NCI-H1436 treated with DMSO at 0.1 percent for 48 hours (cell line): Measurements from ENCODE around the gene PREX1.
"Not testable (repeated sequence)": the region's sequence is repeated elsewhere in the genome, so short reads cannot be mapped to it uniquely, and the experiment has no call there.

ENCODE experiments used
- DNase-seq: peaks from one replicate; lab custom pipeline; 2025; lab: John Stamatoyannopoulos, UW

PREX1 gene, protein sequence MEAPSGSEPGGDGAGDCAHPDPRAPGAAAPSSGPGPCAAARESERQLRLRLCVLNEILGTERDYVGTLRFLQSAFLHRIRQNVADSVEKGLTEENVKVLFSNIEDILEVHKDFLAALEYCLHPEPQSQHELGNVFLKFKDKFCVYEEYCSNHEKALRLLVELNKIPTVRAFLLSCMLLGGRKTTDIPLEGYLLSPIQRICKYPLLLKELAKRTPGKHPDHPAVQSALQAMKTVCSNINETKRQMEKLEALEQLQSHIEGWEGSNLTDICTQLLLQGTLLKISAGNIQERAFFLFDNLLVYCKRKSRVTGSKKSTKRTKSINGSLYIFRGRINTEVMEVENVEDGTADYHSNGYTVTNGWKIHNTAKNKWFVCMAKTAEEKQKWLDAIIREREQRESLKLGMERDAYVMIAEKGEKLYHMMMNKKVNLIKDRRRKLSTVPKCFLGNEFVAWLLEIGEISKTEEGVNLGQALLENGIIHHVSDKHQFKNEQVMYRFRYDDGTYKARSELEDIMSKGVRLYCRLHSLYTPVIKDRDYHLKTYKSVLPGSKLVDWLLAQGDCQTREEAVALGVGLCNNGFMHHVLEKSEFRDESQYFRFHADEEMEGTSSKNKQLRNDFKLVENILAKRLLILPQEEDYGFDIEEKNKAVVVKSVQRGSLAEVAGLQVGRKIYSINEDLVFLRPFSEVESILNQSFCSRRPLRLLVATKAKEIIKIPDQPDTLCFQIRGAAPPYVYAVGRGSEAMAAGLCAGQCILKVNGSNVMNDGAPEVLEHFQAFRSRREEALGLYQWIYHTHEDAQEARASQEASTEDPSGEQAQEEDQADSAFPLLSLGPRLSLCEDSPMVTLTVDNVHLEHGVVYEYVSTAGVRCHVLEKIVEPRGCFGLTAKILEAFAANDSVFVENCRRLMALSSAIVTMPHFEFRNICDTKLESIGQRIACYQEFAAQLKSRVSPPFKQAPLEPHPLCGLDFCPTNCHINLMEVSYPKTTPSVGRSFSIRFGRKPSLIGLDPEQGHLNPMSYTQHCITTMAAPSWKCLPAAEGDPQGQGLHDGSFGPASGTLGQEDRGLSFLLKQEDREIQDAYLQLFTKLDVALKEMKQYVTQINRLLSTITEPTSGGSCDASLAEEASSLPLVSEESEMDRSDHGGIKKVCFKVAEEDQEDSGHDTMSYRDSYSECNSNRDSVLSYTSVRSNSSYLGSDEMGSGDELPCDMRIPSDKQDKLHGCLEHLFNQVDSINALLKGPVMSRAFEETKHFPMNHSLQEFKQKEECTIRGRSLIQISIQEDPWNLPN (N-terminal part only)

DNA sequence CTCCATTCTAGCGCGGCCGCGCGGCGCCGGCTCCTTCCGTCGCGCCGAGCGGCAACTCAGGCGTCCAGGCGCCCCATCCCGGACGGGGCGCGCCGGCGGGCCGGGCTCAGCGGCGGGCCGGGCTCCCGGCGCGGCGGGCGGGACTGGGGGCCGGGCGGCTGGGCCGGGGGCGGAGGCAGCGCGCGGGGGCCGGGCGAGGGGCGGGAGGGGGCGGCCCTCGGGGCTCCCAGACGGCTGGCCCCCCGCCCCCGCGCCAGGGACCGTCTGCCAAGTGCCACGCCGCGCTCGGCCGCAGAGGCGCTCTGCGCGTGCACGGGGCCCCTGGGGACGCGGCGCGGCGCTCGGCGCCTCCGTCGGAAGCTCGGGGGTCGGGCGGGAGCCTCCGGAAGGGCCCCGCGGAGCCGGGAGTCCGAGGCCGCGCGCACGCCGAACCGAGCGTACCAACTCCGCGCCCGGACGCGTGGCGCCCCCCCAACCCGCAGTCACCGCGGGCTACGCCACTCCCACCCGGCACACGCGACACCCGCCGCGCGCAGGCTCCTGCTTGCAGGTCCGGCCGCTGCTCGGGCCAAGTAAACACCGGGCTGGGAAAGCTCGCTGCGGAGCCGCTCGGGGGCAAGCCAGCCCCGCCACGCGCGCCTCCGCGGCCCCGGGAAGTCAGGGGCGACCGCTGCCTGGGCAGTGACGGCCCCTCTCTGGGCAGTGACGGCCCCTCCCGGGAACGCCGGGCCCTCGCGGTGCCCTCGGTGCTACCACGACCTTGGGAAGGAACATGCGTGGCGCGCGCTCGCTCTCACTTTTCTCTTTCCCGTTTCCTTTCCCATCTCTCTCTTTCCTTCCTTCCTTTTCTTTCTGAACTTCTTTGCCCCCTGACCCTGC lies at the start of gene PREX1:
TSS of gene PREX1 (minus strand) at position 145 of the 879 bp plus-strand sequence. CDS start at position 6, 139 bp downstream.
- DNase-seq: no peak

DNA sequence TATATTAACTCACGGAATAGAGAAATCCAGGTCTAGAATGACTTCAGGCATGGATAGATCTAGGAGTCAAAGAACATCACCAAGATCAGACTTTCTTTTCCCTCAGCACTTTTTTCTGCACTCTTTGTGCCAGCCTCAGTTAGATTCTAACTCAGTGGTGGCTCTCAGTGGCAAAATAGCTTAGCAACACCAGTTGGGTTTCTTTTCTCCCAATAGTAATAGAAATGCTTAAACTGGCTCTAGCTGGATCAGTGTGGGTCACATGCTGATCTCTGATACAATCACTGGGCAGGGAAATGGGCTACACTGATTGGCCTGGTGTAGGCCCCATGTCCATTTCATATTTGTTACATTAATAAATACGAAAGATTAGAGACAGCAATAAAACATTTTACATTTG lies 49.5 kb upstream of the PREX1 start:
- DNase-seq: no peak

DNA sequence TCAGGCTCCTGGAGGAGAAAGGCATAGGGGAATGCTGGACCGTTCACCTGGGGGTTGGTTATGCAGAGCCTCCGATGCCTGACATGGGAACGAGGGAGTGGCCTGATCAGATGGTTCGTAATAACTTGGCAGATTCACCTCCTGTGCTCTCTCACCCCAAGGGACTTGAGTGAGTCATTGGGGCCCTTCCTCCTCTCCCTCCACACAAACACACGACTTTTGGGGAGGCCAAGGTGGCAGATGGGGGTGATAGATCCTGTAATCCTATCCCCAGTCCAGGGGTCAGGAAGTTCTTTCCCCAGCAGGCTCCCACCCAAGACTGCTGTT lies 48.1 kb upstream of the PREX1 start:
- DNase-seq: no peak

DNA sequence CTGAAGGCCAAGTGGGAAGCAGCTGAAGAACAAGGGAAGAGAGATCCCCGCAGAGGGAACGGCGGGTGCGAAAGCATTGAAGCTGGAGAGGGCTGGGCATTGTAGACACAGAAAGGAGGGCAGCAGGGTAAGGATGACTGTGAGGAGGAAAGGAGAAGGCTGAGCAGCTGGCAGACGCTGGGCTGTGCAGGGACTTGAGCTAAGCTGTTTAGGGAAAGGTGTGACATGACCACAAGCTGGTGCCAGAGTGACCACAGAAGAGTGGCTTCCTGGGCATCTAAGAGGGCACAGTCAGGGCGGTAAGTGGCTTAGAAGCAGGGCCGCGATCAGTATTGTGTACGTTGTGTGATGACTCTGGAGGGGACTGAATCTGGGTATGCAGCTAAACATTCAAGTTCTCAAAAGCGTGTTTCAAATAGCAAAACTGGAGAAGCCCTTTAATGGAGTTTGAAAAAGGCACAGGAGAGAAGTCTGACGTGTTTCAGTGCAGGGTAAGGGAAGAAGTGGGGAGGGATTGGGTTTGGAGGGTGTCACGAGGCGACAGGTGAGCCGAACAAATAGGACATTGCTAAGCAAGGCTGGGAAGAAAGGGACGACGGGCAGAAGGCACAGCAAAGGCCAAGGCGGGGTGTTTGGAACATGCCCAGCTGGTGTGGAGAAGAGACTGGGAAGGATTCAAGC lies 47.6 kb upstream of the PREX1 start:
- DNase-seq: no peak

DNA sequence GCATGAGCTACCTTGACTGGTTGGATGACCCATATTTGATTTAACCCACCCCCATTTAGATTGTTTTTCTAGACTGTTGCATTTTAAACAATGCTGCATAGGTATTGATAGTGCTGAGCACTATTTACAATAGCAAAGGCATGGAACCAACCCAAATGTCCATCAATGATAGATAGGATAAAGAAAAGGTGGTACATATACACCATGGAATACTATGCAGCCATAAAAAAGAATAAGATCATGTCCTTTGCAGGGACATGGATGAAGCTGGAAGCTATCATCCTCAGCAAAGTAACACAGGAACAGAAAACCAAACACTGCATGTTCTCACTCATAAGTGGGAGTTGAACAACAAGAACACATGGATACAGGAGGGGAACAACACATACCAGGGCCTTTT lies 41.6 kb upstream of the PREX1 start:
- DNase-seq: not testable (repeated sequence)

DNA sequence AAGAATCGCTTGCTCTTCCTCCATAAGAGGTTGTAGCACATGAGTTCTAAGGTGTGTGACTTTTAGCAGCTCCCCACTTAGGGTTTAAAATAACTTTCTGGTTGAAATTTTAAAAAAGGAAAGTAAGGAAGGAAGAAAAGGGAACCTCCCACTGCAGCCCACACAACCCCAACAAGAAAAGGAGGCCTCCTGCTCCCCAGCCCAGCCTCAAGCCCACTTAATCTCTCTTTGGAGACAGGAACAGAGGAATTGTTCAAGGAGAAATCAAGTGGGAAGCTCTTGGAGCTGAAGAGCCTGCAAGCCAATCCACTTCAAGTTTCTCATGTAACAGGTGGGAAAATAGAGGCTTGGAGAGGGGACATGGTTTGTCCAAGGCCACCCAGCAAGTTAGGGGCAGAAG lies 39.1 kb upstream of the PREX1 start:
- DNase-seq: no peak

DNA sequence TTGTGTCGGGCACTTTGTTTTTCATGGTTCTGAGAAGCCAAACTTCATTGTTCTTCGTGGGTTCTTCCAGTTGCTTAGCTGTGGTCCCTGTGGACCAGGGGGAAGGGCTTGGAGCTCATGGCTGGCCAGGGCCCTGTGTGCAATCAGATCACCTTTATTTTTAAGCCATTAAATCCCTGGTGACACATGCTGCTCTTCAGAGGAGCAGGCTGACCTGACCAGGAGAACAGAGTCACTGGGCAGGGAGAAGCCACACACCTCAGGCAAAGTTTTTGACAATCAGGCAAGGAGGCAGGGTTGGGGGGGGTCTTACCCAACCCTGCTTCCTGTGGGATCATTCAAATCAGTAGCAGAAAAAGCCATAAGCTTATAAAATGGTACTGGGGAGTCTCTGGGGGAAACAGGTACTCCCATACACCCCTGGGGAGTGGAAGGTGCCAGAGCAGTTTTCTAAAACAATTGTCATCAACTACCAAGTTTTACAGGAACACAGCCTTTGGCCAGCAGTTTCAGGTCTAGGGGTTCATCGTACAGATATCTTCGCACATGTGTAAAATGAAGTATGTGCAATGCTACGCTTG lies 37.0 kb upstream of the PREX1 start:
- DNase-seq: no peak

DNA sequence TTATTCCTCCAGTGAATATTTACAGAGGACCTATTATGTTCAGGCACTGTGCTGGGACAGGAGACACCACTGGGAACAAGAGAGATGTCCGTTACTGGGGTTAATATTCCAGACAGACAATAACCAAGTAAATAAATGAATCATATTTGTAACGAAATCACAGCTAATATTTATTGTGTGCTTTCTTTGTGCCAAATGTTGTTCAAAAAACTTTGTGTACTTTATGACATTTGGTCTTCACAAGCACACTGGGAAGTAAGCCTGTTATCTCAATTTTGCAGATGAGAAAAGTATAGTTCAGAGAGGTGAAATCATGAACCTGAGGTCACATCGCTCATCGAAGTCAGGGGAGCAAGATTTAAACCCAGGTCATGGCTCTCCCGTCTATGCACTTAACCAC lies 36.5 kb upstream of the PREX1 start:
- no peak for DNase-seq

DNA sequence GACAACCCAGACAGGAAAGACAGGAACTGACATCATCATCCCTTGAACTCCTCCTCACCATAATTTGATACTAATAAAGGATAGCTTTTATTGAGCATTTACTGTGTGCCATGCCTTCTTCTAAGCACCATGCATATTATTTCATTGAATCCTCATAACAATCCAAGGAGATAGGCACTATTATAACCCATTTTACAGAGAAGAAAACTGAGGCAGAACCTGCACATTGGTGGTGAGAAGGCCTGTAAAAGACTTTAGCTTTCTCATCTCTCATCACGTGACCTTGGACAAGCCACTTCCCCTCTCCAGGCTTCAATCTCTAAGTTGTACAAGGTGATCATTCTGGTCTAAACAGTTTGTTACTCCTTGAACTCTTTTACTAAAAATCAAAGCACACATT lies 34.5 kb upstream of the PREX1 start:
- DNase-seq: no peak

DNA sequence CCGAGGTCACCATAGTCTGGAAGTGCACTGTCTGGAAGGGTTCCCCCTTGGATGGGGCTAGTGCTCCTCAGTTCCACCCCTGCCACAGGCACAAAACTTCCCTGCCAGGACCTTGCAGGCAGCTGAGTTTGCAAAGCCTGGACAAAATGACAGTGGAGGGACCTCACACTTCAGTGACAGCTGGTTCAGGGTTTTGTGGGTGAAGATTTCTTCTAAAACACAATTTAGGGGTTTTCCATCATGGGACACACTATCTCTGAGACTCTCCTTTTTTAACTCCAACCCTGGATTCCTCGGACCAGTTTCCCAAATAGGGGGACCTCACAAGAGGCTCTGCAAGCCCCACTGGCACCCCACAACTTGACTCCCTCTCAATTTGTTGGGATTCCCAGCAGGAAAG lies 33.6 kb upstream of the PREX1 start:
- no peak for DNase-seq

DNA sequence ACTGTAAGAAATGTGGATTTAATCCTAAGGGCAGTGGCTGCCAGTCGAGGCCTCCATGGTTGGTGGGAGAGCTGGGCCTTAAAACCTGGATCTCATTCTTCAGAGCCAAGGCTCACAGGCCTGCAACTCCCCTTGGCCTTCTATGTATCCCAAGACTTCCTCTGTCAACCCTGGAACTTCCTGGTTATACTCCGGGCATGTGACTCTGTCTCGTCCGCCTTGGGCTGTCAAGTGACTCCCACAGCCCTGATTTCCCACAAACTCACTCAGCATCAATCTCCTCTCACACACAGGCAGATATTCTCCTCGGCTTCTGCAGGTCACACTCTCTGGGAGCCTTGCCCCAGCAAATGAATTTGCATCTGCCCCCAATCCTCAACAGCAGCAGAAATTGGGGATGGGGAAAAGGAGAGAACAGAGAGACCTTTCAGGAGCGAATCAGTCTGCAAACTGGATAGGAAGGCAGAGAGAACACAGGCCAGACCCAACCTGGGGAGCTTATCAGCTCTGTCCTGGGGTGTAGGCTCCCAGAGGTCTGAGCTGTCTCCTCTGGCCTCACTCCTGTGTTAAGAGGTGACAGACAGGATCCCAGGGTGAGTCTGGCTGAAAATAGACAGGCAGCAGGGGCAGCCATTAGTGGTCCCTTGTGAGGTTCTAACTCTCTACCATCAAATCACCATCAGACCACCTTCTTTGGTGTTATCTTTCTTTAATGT lies 30.4 kb upstream of the PREX1 start:
- no peak for DNase-seq

DNA sequence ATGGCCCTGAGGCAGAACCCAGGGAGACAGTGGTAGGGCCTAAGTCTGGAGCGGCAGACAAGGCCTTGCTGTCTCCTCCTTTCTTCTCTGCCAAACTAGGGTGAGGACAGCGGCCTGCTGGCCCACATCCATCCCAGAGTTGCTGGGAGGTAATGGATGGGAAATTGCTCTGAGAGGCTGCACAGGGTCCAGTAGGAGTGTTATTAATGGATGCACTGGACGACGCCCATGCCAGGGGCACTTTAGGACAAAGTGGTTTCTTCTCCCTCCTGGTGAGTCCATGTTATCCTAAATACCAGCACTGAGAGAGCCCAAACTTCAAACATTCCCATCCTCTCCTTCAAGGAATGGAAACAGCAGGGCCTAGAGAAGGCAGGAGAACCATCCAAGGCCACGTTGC lies 28.3 kb upstream of the PREX1 start:
- DNase-seq: no peak

DNA sequence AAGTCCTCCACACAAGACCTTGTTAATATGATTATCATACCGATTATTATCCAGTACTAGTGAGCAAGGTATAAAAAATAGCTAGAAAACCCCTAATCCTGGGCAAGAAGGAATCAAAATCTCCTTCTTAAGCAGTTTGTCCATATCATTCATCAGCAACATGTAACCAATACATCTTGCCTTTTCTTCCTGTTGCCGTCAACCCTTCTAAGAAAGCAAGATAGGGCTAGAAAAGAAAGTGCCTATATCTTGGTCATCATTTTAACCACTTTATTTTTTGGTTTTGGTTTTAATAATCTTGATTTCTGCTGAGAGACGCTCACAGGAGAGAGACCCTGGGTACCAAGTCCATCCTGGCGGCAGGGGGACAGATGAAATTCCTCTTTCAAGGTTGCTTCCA lies 27.2 kb upstream of the PREX1 start:
- no peak for DNase-seq

DNA sequence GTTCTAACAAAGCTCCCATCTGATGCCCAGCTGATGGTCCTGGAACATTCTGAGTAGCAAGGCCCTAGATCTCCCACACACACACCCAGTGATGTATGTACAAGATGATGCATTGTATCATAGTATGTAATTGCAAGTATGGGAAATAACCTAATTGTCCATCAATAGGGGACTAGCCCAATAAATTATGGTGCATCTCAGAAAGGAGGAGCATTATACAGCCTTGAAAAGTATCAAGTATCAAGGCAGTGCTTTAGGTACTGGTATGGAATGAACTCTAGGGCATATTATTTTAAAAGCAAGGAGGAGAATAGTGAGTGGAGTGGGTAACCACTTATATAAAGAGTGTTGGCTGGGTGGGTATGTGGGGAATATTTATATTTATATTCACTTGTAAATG lies 24.8 kb upstream of the PREX1 start:
- DNase-seq: no peak

DNA sequence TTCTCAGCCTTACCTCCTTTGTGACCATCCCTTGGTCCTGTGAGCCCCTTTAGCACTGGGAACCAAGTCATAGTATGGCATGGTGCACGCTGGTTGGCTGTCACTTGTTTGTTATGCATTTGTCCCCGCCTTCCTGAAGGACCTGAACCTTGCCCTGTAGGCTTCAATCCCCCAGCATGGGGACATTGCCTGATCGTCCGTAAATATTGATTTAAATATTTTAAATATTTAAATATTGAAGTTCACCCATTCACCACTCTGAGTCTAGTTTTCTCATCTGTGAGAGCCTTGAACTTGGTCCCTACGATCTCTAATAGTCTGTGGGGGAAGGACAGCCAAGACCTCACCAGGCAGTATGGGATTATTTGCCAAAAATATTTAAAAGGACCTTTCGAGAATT lies 23.8 kb upstream of the PREX1 start:
- no peak for DNase-seq

DNA sequence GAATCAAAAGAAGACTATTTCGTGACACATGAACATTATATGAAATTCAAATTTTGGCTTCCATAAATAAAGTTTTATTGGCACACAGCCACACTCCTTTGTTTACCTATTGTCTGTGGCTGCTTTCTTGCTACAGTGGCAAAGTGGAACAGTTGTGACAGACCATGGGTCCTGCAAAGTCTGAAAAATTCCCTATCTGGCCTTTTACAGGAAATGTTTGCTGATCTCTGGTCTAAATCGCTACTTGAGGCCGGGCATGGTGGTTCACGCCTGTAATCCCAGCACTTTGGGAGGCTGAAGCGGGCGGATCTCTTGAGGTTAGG lies 23.1 kb upstream of the PREX1 start:
- DNase-seq: no peak

DNA sequence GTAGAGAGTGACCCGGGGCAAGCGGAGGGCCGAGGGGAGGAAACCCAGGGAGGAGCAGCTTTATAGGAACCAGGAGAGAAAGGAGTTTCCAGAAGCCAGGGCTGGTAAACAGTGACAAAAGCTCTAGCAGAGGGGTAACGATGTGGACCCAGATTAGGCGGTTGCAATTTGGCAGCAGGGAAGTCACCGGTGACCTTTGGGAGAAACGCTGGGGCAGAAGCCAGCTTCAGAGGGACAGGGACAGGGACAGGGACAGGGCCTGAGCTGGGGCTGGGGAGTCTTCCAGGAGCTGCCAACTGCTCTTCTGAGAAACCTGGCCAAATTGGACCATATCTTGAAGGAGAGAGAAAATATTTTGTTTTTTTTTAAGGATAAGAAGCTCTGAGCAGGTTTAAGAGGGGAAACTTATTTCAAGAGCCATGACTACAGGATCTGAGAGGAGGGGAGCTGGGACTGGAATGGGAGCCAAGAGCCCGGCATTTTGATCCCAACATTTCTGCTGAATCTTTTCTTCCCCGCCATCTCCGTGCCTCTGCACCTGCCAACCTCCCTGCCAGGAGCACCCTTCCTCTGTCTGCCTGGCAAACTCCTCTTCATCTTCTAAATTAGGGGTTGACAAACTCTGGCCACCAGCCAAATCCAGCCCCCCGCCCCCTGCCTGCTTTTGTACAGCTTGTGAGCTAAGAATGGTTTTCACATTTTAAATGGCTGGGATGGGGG lies 22.6 kb upstream of the PREX1 start:
- no peak for DNase-seq

DNA sequence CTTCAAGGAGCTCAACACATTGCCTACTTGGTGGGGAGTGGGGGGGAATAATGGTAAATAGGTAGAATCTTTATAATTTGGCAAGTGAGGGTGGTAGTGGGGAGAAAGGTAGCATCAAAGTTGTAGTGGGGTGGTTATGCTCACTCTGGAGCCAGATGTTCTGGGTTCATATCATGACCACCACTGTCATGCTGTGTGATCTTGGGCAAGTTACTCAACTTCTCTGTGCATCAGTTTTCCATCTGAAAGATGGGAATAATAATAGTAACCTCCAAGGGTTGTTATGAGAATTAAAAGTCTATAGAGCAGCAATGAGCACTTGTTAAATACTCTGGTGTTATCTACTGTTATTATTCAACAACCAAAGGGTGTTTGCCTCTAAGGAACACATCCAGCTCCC lies 22.0 kb upstream of the PREX1 start:
- DNase-seq: no peak

DNA sequence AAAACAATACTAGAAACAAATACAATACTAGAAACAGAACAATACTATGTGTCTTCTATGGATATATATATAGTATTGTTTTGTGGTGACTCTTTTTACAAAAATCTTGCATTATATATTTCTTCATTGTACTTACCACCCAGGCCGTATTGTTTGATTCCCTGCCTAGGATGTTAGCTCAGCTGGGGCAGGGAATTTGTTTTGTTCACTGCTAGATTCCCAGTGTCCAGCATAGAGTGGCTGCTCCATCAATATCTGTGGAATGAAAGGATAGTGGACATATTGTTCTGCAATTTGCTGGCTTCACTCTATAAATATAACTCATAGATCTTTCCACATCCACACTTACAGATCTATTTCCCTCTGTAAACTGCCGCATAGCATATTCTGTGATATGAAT lies 21.5 kb upstream of the PREX1 start:
- no peak for DNase-seq
